Measurements from ENCODE around the gene MBOAT7. TPM values are rescaled to one million over a fixed set of nuclear protein-coding genes. Genes with fewer than 3 reads are reported as not detected.

MBOAT7 gene
- total and polyA plus RNA-seq, 8 donors = 18.8 to 47.2 (median 30.1) TPM

Other genes with a start within 250 kb of the MBOAT7 start
- gene CACNG8, start 226.6 kb downstream of the MBOAT7 start, total RNA-seq = under 1 TPM in 5 of 6 donors, not detected in 1; under 0.01 to 0.06 (median 0.03) TPM
- gene CACNG8, start 226.6 kb downstream of the MBOAT7 start, polyA plus RNA-seq = under 1 TPM; 0.02 to 0.04 TPM
- gene CACNG6, start 197.9 kb downstream of the MBOAT7 start, total RNA-seq = not detected
- gene CACNG6, start 197.9 kb downstream of the MBOAT7 start, polyA plus RNA-seq = not detected
- gene VSTM1, start 125.7 kb downstream of the MBOAT7 start, total RNA-seq = not detected
- not detected for gene VSTM1, start 125.7 kb downstream of the MBOAT7 start, polyA plus RNA-seq
- not detected for gene TARM1, start 108.2 kb downstream of the MBOAT7 start, total RNA-seq
- not detected for gene TARM1, start 108.2 kb downstream of the MBOAT7 start, polyA plus RNA-seq
- gene OSCAR, start 88.8 kb downstream of the MBOAT7 start, total RNA-seq = 1 to 10 TPM in 2 of 6 donors, under 1 TPM in 3, not detected in 1; 0.41 to 3.2 (median 0.84) TPM
- 1 to 10 TPM; 1.0 to 1.1 TPM for gene OSCAR, start 88.8 kb downstream of the MBOAT7 start, polyA plus RNA-seq
- gene NDUFA3, start 86.7 kb downstream of the MBOAT7 start, total RNA-seq = 10 to 100 TPM; 27.7 to 52.1 (median 45.1) TPM
- 100 to 1,000 TPM; 107 to 166 TPM for gene NDUFA3, start 86.7 kb downstream of the MBOAT7 start, polyA plus RNA-seq
- 1 to 10 TPM; 3.8 to 8.8 (median 5.0) TPM for gene TFPT, start 73.9 kb downstream of the MBOAT7 start, total RNA-seq
- gene TFPT, start 73.9 kb downstream of the MBOAT7 start, polyA plus RNA-seq = 10 to 100 TPM; 16.1 to 16.6 TPM
- gene PRPF31, start 73.8 kb downstream of the MBOAT7 start, total RNA-seq = 10 to 100 TPM; 14.4 to 27.2 (median 19.5) TPM
- 10 to 100 TPM; 45.0 to 47.1 TPM for gene PRPF31, start 73.8 kb downstream of the MBOAT7 start, polyA plus RNA-seq
- gene CNOT3, start 51.8 kb downstream of the MBOAT7 start, total RNA-seq = 10 to 100 TPM; 16.8 to 28.5 (median 21.3) TPM
- gene CNOT3, start 51.8 kb downstream of the MBOAT7 start, polyA plus RNA-seq = 10 to 100 TPM; 39.0 to 40.0 TPM
- gene LENG1, start 29.9 kb downstream of the MBOAT7 start, total RNA-seq = 1 to 10 TPM; 2.1 to 5.1 (median 4.4) TPM
- 1 to 10 TPM; 9.6 to 9.7 TPM for gene LENG1, start 29.9 kb downstream of the MBOAT7 start, polyA plus RNA-seq
- 10 to 100 TPM; 51.8 to 66.5 (median 56.2) TPM for gene TMC4, start 16.4 kb downstream of the MBOAT7 start, total RNA-seq
- 10 to 100 TPM; 80.0 to 88.9 TPM for gene TMC4, start 16.4 kb downstream of the MBOAT7 start, polyA plus RNA-seq
- gene TSEN34, start 1.7 kb upstream of the MBOAT7 start, total RNA-seq = 10 to 100 TPM; 16.8 to 24.7 (median 19.4) TPM
- gene TSEN34, start 1.7 kb upstream of the MBOAT7 start, polyA plus RNA-seq = 10 to 100 TPM; 19.5 to 33.3 TPM
- 1,000 to 10,000 TPM in 4 of 6 donors, 100 to 1,000 TPM in 2; 815 to 1,921 (median 1,191) TPM for gene RPS9, start 11.3 kb upstream of the MBOAT7 start, total RNA-seq
- gene RPS9, start 11.3 kb upstream of the MBOAT7 start, polyA plus RNA-seq = 1,000 to 10,000 TPM; 2,302 to 2,340 TPM
- gene LILRB3, start 33.4 kb upstream of the MBOAT7 start, total RNA-seq = 1 to 10 TPM in 3 of 6 donors, under 1 TPM in 3; 0.47 to 5.6 (median 1.6) TPM
- gene LILRB3, start 33.4 kb upstream of the MBOAT7 start, polyA plus RNA-seq = 1 to 10 TPM; 1.3 to 2.4 TPM
- gene LILRA6, start 53.2 kb upstream of the MBOAT7 start, total RNA-seq = 1 to 10 TPM in 2 of 6 donors, under 1 TPM in 4; 0.20 to 2.4 (median 0.62) TPM
- gene LILRA6, start 53.2 kb upstream of the MBOAT7 start, polyA plus RNA-seq = under 1 TPM; 0.31 to 0.38 TPM
- 1 to 10 TPM in 3 of 6 donors, under 1 TPM in 3; 0.23 to 3.1 (median 1.1) TPM for gene LILRB5, start 67.7 kb upstream of the MBOAT7 start, total RNA-seq
- gene LILRB5, start 67.7 kb upstream of the MBOAT7 start, polyA plus RNA-seq = 1 to 10 TPM in 1 of 2 donors, under 1 TPM in 1; 0.56 to 1.4 TPM
- gene LILRB2, start 91.5 kb upstream of the MBOAT7 start, total RNA-seq = 1 to 10 TPM in 3 of 6 donors, under 1 TPM in 3; 0.19 to 3.9 (median 1.2) TPM
- 1 to 10 TPM; 1.4 to 1.6 TPM for gene LILRB2, start 91.5 kb upstream of the MBOAT7 start, polyA plus RNA-seq
- gene LILRA5, start 123.6 kb upstream of the MBOAT7 start, total RNA-seq = 1 to 10 TPM in 2 of 6 donors, under 1 TPM in 4; 0.20 to 1.7 (median 0.51) TPM
- 1 to 10 TPM in 1 of 2 donors, under 1 TPM in 1; 0.34 to 1.1 TPM for gene LILRA5, start 123.6 kb upstream of the MBOAT7 start, polyA plus RNA-seq
- 1 to 10 TPM in 1 of 6 donors, under 1 TPM in 1, not detected in 4; 0.24 to 2.4 TPM for gene LILRA4, start 149.6 kb upstream of the MBOAT7 start, total RNA-seq
- not detected for gene LILRA4, start 149.6 kb upstream of the MBOAT7 start, polyA plus RNA-seq
- 10 to 100 TPM in 2 of 6 donors, 1 to 10 TPM in 3, under 1 TPM in 1; 0.69 to 33.1 (median 4.8) TPM for gene LAIR1, start 175.4 kb upstream of the MBOAT7 start, total RNA-seq
- 1 to 10 TPM; 1.7 to 3.1 TPM for gene LAIR1, start 175.4 kb upstream of the MBOAT7 start, polyA plus RNA-seq
- gene TTYH1, start 225.9 kb upstream of the MBOAT7 start, total RNA-seq = 10 to 100 TPM; 20.8 to 38.1 (median 24.6) TPM
- gene TTYH1, start 225.9 kb upstream of the MBOAT7 start, polyA plus RNA-seq = 10 to 100 TPM; 40.0 to 78.0 TPM

Data from pancreas (tissue), 8 donors.